SK-N-SH (cell line): ENCODE measurements around the gene CEP89. TPM values are rescaled to one million over a fixed set of nuclear protein-coding genes. Genes with fewer than 3 reads are reported as not detected.

ENCODE experiments used
- CTCF ChIA-PET: fragments of 300-600, 350-600 bp; formaldehyde crosslinking; extraction: SDS; loops from one replicate; lab custom pipeline; 2021; lab: Yijun Ruan, JAX
- POLR2A ChIA-PET: fragments of 350-600 bp; sonication (Branson Sonifier 250); formaldehyde crosslinking; extraction: SDS; loops from one replicate; lab custom pipeline; 2020; ENCODE audit warnings: antibody characterized with exemption, inconsistent platforms; lab: Yijun Ruan, JAX
- DNase-seq: peaks from one replicate; pipeline ENCODE4 v3.0.0; 2012
- H2AFZ ChIP-seq: fragments of 200-600 bp; sonication (generic); 2 replicates; pipeline ENCODE4 v1.8.1; 2016; ENCODE audit warnings: antibody characterized with exemption, mild to moderate bottlenecking, low read depth
- H3F3A ChIP-seq: fragments of 200-600 bp; sonication (generic); replicated peaks from 2 replicates; pipeline ENCODE3; 2016; ENCODE audit warnings: antibody characterized with exemption, mild to moderate bottlenecking; ENCODE audit not compliant: insufficient read depth
- H3K27ac ChIP-seq, 2 experiments: fragments of 200-500 bp in 1 of 2; fragments of 200-600 bp in 1 of 2; sonication (Bioruptor generic) in 1 of 2; sonication (generic), shearing (Covaris generic) in 1 of 2; 2 replicates each; pipeline versions ENCODE4 v1.5.1 to v1.6.1; 2014 to 2016; ENCODE audit warnings: low read depth in 2 of 2, inconsistent platforms in 1 of 2, low read length in 1 of 2, mild to moderate bottlenecking in 1 of 2, mixed read lengths in 1 of 2
- H3K27me3 ChIP-seq: fragments of 200-600 bp; sonication (generic), shearing (Covaris generic); 2 replicates; pipeline ENCODE4 v1.6.1; 2016; ENCODE audit warnings: mixed run types; ENCODE audit not compliant: insufficient read depth
- H3K36me3 ChIP-seq, 2 experiments: fragments of 200-500 bp in 1 of 2; fragments of 200-600 bp in 1 of 2; sonication (Bioruptor generic) in 1 of 2; sonication (generic) in 1 of 2; replicated peaks in 1 of 2; 2 replicates each; pipeline versions ENCODE3 to v1.5.1; 2014 to 2016; ENCODE audit warnings: low read length in 1 of 2, mild to moderate bottlenecking in 1 of 2; ENCODE audit not compliant: insufficient read depth in 2 of 2, control insufficient read depth in 1 of 2
- H3K4me1 ChIP-seq, 2 experiments: fragments of 200-500 bp in 1 of 2; fragments of 200-600 bp in 1 of 2; sonication (Bioruptor generic) in 1 of 2; sonication (generic), shearing (Covaris generic) in 1 of 2; 2 replicates each; pipeline versions ENCODE4 v1.5.1 to v1.6.1; 2014 to 2016; ENCODE audit warnings: low read depth in 1 of 2, low read length in 1 of 2, mixed run types in 1 of 2; ENCODE audit not compliant: insufficient read depth in 2 of 2, control insufficient read depth in 1 of 2
- H3K4me2 ChIP-seq: fragments of 200-600 bp; sonication (generic), shearing (Covaris generic); 2 replicates; pipeline ENCODE4 v1.6.1; 2017; ENCODE audit warnings: mixed run types
- H3K4me3 ChIP-seq, 2 experiments: fragments of 200-500 bp in 1 of 2; fragments of 200-600 bp in 1 of 2; sonication (Bioruptor generic) in 1 of 2; sonication (generic), shearing (Covaris generic) in 1 of 2; 2 replicates each; pipeline versions ENCODE4 v1.5.1 to v1.8.1; 2014 to 2016; ENCODE audit warnings: low read depth in 2 of 2, inconsistent platforms in 1 of 2, low read length in 1 of 2, mild to moderate bottlenecking in 1 of 2, mixed read lengths in 1 of 2, moderate library complexity in 1 of 2
- H3K79me2 ChIP-seq: fragments of 200-600 bp; sonication (generic); 2 replicates; pipeline ENCODE4 v1.8.1; 2017; ENCODE audit warnings: mild to moderate bottlenecking; ENCODE audit not compliant: insufficient read depth
- H3K9ac ChIP-seq: fragments of 200-600 bp; sonication (generic); 2 replicates; pipeline ENCODE4 v1.6.1; 2017; ENCODE audit warnings: mixed run types
- H3K9me2 ChIP-seq: fragments of 200-600 bp; sonication (generic); 2 replicates; pipeline ENCODE4 v1.6.1; 2017; ENCODE audit warnings: mixed run types
- H3K9me3 ChIP-seq: fragments of 200-600 bp; sonication (generic); 2 replicates; pipeline ENCODE4 v1.6.1; 2017; ENCODE audit warnings: mixed run types, mild to moderate bottlenecking, moderate library complexity
- H4K20me1 ChIP-seq: fragments of 200-600 bp; sonication (generic); 2 replicates; pipeline ENCODE4 v1.6.1; 2017; ENCODE audit warnings: mild to moderate bottlenecking, mixed run types; ENCODE audit not compliant: insufficient read depth
- CHD2 ChIP-seq: fragments of 150-350 bp; IDR thresholded peaks from 2 replicates; pipeline ENCODE4 v1.6.1; 2018; ENCODE audit warnings: low read length; ENCODE audit not compliant: partially characterized antibody
- ELF1 ChIP-seq: IDR thresholded peaks from 2 replicates; pipeline ENCODE4 v1.4.0; 2012
- EZH2phosphoT487 ChIP-seq: fragments of 200-600 bp; sonication (generic); IDR thresholded peaks from 2 replicates; pipeline ENCODE4 v1.6.1; 2017; ENCODE audit warnings: low read depth, mixed run types, mild to moderate bottlenecking, antibody characterized with exemption, moderate library complexity, borderline replicate concordance
- GATA2 ChIP-seq: sonication (generic); formaldehyde crosslinking; IDR thresholded peaks from 2 replicates; pipeline ENCODE4 v1.5.0; 2020; ENCODE audit warnings: mild to moderate bottlenecking, missing genetic modification reagents
- MEF2A ChIP-seq: IDR thresholded peaks from 2 replicates; pipeline ENCODE4 v1.4.0; 2012; ENCODE audit warnings: low read depth, borderline replicate concordance
- POLR2AphosphoS5 ChIP-seq: IDR thresholded peaks from 2 replicates; pipeline ENCODE4 v1.6.1; 2012; ENCODE audit warnings: low read depth, low read length
- RAD21 ChIP-seq: IDR thresholded peaks from 2 replicates; pipeline ENCODE4 v1.6.1; 2012; ENCODE audit warnings: mild to moderate bottlenecking, low read length
- RXRA ChIP-seq: IDR thresholded peaks from 2 replicates; pipeline ENCODE4 v1.4.0; 2012; ENCODE audit warnings: low read depth, mild to moderate bottlenecking, borderline replicate concordance
- TAF1 ChIP-seq: IDR thresholded peaks from 2 replicates; pipeline ENCODE4 v1.6.1; 2012; ENCODE audit warnings: low read depth, mild to moderate bottlenecking, low read length, moderate library complexity, borderline replicate concordance
- TCF12 ChIP-seq: IDR thresholded peaks from 2 replicates; pipeline ENCODE4 v1.4.0; 2012
- TEAD4 ChIP-seq: IDR thresholded peaks from 2 replicates; pipeline ENCODE4 v1.4.0; 2012; ENCODE audit warnings: mild to moderate bottlenecking, borderline replicate concordance; ENCODE audit not compliant: insufficient read depth
- WGBS: methylation state at CpG from one replicate; pipeline ENCODE4 v1.1.6; 2017; ENCODE audit warnings: low lambda C conversion rate; 5-methylcytosine and 5-hydroxymethylcytosine counted together
- polyA plus RNA-seq, 3 experiments: library from polyadenylated mRNA; depleted of rRNA; stranded (reverse); fragments of >200 nt; gene quantifications; 2 replicates each; pipeline ENCODE4 v1.2.3, GENCODE V29; 2012
- TF ChIP-seq, protein P1 (sequence below): IDR thresholded peaks from 2 replicates; pipeline ENCODE4 v1.6.1; 2012; ENCODE audit warnings: mild to moderate bottlenecking, low read depth, low read length, moderate library complexity
- TF ChIP-seq, protein P2 (sequence below): IDR thresholded peaks from 2 replicates; pipeline ENCODE4 v1.4.0; 2012; ENCODE audit warnings: low read depth
- TF ChIP-seq, protein P3 (sequence below): IDR thresholded peaks from 2 replicates; pipeline ENCODE4 v1.4.0; 2012; ENCODE audit warnings: low read depth, borderline replicate concordance
- TF ChIP-seq, protein P4 (sequence below): fragments of 200-600 bp; sonication (generic); IDR thresholded peaks from 2 replicates; pipeline ENCODE4 v1.6.1; 2017; ENCODE audit warnings: antibody characterized with exemption, mild to moderate bottlenecking, moderate library complexity

CEP89 gene
- polyA plus RNA-seq, 1 of the 3 experiments (the other 2 are of a cell fraction) = 16.4 TPM

DNA sequence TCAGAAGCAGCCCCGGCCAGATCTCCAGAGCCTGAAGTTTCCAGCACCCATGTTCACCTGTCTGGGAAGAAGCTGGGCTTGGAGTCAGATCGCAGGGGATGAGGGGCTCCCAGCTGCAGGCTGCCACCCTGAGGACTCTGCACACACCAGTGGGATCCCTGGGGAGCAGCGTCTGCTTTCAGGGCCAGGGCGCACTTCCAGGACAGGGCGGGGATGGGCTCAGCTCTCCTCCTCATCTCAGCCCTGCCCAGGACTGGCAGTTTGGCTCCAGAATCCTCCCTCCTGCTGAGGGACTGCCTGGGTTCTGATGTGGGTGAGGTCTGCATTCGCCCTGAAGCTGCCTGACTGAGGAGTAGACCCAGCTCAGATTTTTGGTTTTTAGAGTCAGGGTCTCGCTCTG, 105.7 kb downstream of the CEP89 start:
- H3K27ac ChIP-seq = no peak overlapping the region
- TF ChIP-seq, protein P1, sequence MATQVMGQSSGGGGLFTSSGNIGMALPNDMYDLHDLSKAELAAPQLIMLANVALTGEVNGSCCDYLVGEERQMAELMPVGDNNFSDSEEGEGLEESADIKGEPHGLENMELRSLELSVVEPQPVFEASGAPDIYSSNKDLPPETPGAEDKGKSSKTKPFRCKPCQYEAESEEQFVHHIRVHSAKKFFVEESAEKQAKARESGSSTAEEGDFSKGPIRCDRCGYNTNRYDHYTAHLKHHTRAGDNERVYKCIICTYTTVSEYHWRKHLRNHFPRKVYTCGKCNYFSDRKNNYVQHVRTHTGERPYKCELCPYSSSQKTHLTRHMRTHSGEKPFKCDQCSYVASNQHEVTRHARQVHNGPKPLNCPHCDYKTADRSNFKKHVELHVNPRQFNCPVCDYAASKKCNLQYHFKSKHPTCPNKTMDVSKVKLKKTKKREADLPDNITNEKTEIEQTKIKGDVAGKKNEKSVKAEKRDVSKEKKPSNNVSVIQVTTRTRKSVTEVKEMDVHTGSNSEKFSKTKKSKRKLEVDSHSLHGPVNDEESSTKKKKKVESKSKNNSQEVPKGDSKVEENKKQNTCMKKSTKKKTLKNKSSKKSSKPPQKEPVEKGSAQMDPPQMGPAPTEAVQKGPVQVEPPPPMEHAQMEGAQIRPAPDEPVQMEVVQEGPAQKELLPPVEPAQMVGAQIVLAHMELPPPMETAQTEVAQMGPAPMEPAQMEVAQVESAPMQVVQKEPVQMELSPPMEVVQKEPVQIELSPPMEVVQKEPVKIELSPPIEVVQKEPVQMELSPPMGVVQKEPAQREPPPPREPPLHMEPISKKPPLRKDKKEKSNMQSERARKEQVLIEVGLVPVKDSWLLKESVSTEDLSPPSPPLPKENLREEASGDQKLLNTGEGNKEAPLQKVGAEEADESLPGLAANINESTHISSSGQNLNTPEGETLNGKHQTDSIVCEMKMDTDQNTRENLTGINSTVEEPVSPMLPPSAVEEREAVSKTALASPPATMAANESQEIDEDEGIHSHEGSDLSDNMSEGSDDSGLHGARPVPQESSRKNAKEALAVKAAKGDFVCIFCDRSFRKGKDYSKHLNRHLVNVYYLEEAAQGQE = no peak
- TF ChIP-seq MEF2A (no peak), TAF1 (no peak), RXRA (no peak), POLR2AphosphoS5 (no peak), RAD21 (no peak), TCF12 (no peak), EZH2phosphoT487 (no peak), TEAD4 (no peak), CHD2 (no peak)
- TF ChIP-seq, protein P2, sequence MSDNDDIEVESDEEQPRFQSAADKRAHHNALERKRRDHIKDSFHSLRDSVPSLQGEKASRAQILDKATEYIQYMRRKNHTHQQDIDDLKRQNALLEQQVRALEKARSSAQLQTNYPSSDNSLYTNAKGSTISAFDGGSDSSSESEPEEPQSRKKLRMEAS = no peak
- TF ChIP-seq, protein P3, sequence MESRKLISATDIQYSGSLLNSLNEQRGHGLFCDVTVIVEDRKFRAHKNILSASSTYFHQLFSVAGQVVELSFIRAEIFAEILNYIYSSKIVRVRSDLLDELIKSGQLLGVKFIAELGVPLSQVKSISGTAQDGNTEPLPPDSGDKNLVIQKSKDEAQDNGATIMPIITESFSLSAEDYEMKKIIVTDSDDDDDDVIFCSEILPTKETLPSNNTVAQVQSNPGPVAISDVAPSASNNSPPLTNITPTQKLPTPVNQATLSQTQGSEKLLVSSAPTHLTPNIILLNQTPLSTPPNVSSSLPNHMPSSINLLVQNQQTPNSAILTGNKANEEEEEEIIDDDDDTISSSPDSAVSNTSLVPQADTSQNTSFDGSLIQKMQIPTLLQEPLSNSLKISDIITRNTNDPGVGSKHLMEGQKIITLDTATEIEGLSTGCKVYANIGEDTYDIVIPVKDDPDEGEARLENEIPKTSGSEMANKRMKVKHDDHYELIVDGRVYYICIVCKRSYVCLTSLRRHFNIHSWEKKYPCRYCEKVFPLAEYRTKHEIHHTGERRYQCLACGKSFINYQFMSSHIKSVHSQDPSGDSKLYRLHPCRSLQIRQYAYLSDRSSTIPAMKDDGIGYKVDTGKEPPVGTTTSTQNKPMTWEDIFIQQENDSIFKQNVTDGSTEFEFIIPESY = no peak
- TF ChIP-seq, all 33 proteins: peak for 0
- H3K4me2 ChIP-seq = no peak overlapping the region
- H2AFZ ChIP-seq = no peak overlapping the region
- POLR2A ChIA-PET = no interaction called here
- H4K20me1 ChIP-seq = no peaks in the 10 kb centered on the region
- no peak overlapping the region for H3K4me3 ChIP-seq
- CTCF ChIA-PET = interaction anchor here (1.1 kb wide), 1 partner anchor 253 kb away, joined by 3 read pairs; no protein-coding TSS in a partner anchor
- H3F3A ChIP-seq = no peaks in the 10 kb centered on the region
- no peaks in the 10 kb centered on the region for H3K79me2 ChIP-seq
- DNase-seq = no peak
- H3K4me1 ChIP-seq = peaks cover 0 to 5% of the 10 kb centered on the region in 2 experiments; a peak in 1 of 4 replicates
- H3K27me3 ChIP-seq = no peaks in the 10 kb centered on the region
- no peaks in the 10 kb centered on the region for H3K9me2 ChIP-seq
- WGBS = 60% methylated on average over 3 of the region's 7 CpGs
- no peaks in the 10 kb centered on the region for H3K36me3 ChIP-seq
- H3K9ac ChIP-seq = no peak overlapping the region
- H3K9me3 ChIP-seq = no peaks in the 10 kb centered on the region

DNA sequence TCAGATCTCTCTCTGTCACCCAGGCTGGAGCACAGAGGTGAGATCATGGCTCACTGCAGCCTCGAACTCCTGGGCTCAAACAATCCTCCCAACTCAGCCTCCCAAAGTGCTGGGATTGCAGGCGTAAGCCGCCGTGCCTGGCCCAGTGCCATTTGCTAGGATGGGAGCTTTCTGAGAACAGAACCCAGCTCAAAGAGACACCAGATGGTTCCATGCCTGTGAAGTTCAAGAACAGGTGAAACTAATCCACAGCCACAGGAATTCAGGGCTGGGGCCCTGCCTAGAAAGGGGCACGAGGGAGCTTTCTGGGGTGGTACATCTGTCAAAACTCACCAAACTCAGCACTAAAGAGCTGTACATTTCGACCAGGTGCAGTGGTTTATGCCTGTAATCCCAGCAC, 106.4 kb downstream of the CEP89 start:
- Histone ChIP-seq H2AFZ (no peak overlapping the region), H3K27ac (no peak overlapping the region), H4K20me1 (no peaks in the 10 kb centered on the region), H3K9me2 (no peaks in the 10 kb centered on the region), H3K79me2 (no peaks in the 10 kb centered on the region), H3K27me3 (no peaks in the 10 kb centered on the region), H3K4me3 (no peak overlapping the region), H3F3A (no peaks in the 10 kb centered on the region), H3K4me2 (no peak overlapping the region), H3K36me3 (no peaks in the 10 kb centered on the region), H3K4me1 (peaks cover 0 to 4% of the 10 kb centered on the region in 2 experiments; a peak in 1 of 4 replicates), H3K9me3 (no peaks in the 10 kb centered on the region), H3K9ac (no peak overlapping the region)
- TF ChIP-seq RXRA = no peak
- TF ChIP-seq, protein P4, sequence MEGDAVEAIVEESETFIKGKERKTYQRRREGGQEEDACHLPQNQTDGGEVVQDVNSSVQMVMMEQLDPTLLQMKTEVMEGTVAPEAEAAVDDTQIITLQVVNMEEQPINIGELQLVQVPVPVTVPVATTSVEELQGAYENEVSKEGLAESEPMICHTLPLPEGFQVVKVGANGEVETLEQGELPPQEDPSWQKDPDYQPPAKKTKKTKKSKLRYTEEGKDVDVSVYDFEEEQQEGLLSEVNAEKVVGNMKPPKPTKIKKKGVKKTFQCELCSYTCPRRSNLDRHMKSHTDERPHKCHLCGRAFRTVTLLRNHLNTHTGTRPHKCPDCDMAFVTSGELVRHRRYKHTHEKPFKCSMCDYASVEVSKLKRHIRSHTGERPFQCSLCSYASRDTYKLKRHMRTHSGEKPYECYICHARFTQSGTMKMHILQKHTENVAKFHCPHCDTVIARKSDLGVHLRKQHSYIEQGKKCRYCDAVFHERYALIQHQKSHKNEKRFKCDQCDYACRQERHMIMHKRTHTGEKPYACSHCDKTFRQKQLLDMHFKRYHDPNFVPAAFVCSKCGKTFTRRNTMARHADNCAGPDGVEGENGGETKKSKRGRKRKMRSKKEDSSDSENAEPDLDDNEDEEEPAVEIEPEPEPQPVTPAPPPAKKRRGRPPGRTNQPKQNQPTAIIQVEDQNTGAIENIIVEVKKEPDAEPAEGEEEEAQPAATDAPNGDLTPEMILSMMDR = no peak
- TF ChIP-seq TCF12 = no peak
- no peak for TF ChIP-seq ELF1
- TF ChIP-seq GATA2 (CRISPR knock-in tag) = no peak
- ChIA-PET CTCF (interaction anchor here (1.1 kb wide), 1 partner anchor 254 kb away, joined by 3 read pairs; no protein-coding TSS in a partner anchor), POLR2A (no interaction called here)
- no peak for DNase-seq
- 54% methylated on average over 6 of the region's 6 CpGs for WGBS
